Suprapubic skin (tissue), 4 donors: ENCODE results near the gene PTPRF. TPM values are rescaled to one million over a fixed set of nuclear protein-coding genes. Genes with fewer than 3 reads are reported as not detected.

ENCODE experiments used
- DNase-seq, 2 donors: peaks; one replicate each; pipeline ENCODE4 v3.0.0-alpha.2; 2019; ENCODE audit warnings: low spot score in 2 of 2
- H3K27ac ChIP-seq: fragments of 200-600 bp; sonication (generic); one replicate; pipeline ENCODE4 v1.5.1; 2019
- H3K27me3 ChIP-seq: fragments of 200-600 bp; sonication (generic); one replicate; pipeline ENCODE4 v1.5.1; 2019
- H3K36me3 ChIP-seq: fragments of 200-600 bp; sonication (generic); one replicate; pipeline ENCODE4 v1.5.1; 2019
- H3K4me1 ChIP-seq: fragments of 200-600 bp; sonication (generic); one replicate; pipeline ENCODE4 v1.5.1; 2019
- H3K4me3 ChIP-seq: fragments of 200-600 bp; sonication (generic); one replicate; pipeline ENCODE4 v1.5.1; 2019; ENCODE audit warnings: mild to moderate bottlenecking
- H3K9me3 ChIP-seq: fragments of 200-600 bp; sonication (generic); one replicate; pipeline ENCODE4 v1.5.1; 2019
- CTCF ChIP-seq, 2 donors: fragments of 200-600 bp in 1 of 2; fragments of 450-650 bp in 1 of 2; sonication (generic) in 1 of 2; IDR thresholded peaks; one replicate each; pipeline ENCODE4 v1.5.1; 2016 to 2019; ENCODE audit warnings: antibody characterized with exemption in 2 of 2, mild to moderate bottlenecking in 1 of 2, moderate library complexity in 1 of 2
- EP300 ChIP-seq: sonication (generic); formaldehyde crosslinking; IDR thresholded peaks from one replicate; pipeline ENCODE4 v1.6.1; 2017; ENCODE audit warnings: antibody characterized with exemption
- POLR2A ChIP-seq, 2 donors: fragments of 450-650 bp; IDR thresholded peaks; one replicate each; pipeline ENCODE4 v1.6.1; 2017; ENCODE audit warnings: antibody characterized with exemption in 2 of 2, mild to moderate bottlenecking in 2 of 2, moderate library complexity in 2 of 2
- POLR2AphosphoS5 ChIP-seq, 3 donors: sonication (generic); formaldehyde crosslinking; IDR thresholded peaks; one replicate each; pipeline ENCODE4 v1.6.1; 2017; ENCODE audit warnings: antibody characterized with exemption in 3 of 3
- WGBS: methylation state at CpG from one replicate; pipeline ENCODE4 v1.1.5; 2018; 5-methylcytosine and 5-hydroxymethylcytosine counted together
- total RNA-seq, 4 donors: library from RNA; depleted of rRNA; stranded (reverse); fragments of >200 nt; gene quantifications; one replicate each; pipeline ENCODE4 v1.1.0, GENCODE V29; 2016

Gene PTPRF
- total RNA-seq, 4 donors from 2014 or later = 209 to 373 (median 289) TPM

GRCh38 chr1:43673261-43673660 is 142.6 kb downstream of the PTPRF start:
- WGBS = 85% methylated on average over 7 of the region's 7 CpGs

More at GRCh38 chr1:43673261-43673660, 142.6 kb downstream of the PTPRF start:
- H3K27me3 ChIP-seq = no peaks in the 10 kb centered on the region
- H3K4me3 ChIP-seq = no peak overlapping the region
- no peak overlapping the region for H3K27ac ChIP-seq
- DNase-seq = no peak
- peaks cover 94% of the 10 kb centered on the region for H3K36me3 ChIP-seq
- H3K9me3 ChIP-seq = no peaks in the 10 kb centered on the region
- no peaks in the 10 kb centered on the region for H3K4me1 ChIP-seq
- no peak for TF ChIP-seq EP300
- no peak for TF ChIP-seq POLR2A (IDR thresholded peaks at IDR 0.05)
- no peak for TF ChIP-seq POLR2AphosphoS5 (IDR thresholded peaks at IDR 0.05)
- no peak for TF ChIP-seq CTCF (IDR thresholded peaks at IDR 0.05)

Other genes with a start within 250 kb of the PTPRF start
- gene C1orf210, start 245.3 kb upstream of the PTPRF start, total RNA-seq = 10 to 100 TPM in 3 of 4 donors, 1 to 10 TPM in 1; 4.3 to 20.9 (median 16.0) TPM
- 10 to 100 TPM in 3 of 4 donors, 1 to 10 TPM in 1; 5.4 to 19.0 (median 11.3) TPM for gene TIE1, start 229.9 kb upstream of the PTPRF start, total RNA-seq
- not detected for gene MPL, start 193.1 kb upstream of the PTPRF start, total RNA-seq
- 10 to 100 TPM in 1 of 4 donors, 1 to 10 TPM in 3; 5.8 to 11.6 (median 7.8) TPM for gene CDC20, start 171.9 kb upstream of the PTPRF start, total RNA-seq
- gene ELOVL1, start 162.9 kb upstream of the PTPRF start, total RNA-seq = 100 to 1,000 TPM; 149 to 434 (median 349) TPM
- 10 to 100 TPM; 26.8 to 43.2 (median 40.3) TPM for gene MED8, start 141.1 kb upstream of the PTPRF start, total RNA-seq
- 100 to 1,000 TPM in 1 of 4 donors, 10 to 100 TPM in 3; 44.2 to 132 (median 65.5) TPM for gene SZT2, start 141.0 kb upstream of the PTPRF start, total RNA-seq
- 10 to 100 TPM; 27.8 to 55.8 (median 39.5) TPM for gene HYI, start 77.0 kb upstream of the PTPRF start, total RNA-seq
- gene KDM4A, start 119.3 kb downstream of the PTPRF start, total RNA-seq = 10 to 100 TPM; 32.4 to 61.0 (median 45.1) TPM
- 10 to 100 TPM in 2 of 4 donors, 1 to 10 TPM in 2; 6.3 to 21.0 (median 9.9) TPM for gene ST3GAL3, start 176.7 kb downstream of the PTPRF start, total RNA-seq